Pancreas (tissue), 10 donors: Measurements from ENCODE around the gene MRPL4. TPM values are rescaled to one million over a fixed set of nuclear protein-coding genes. Genes with fewer than 3 reads are reported as not detected.
"Not testable (repeated sequence)": the region's sequence is repeated elsewhere in the genome, so short reads cannot be mapped to it uniquely, and the experiment has no call there.

Experiments
- ATAC-seq, 4 donors: fragments of 200-7000 bp; cut with Tn5 transposase; one replicate each; pipeline versions ENCODE4 v1.8.0 to v1.9.1; 2020; ENCODE audit warnings: mild to moderate bottlenecking in 4 of 4, moderate library complexity in 4 of 4
- DNase-seq, 6 donors: peaks; one replicate each; pipeline ENCODE4 v3.0.0-alpha.2; 2020
- FAIRE-seq: peaks from 2 replicates; lab custom pipeline; 2012; peaks lifted over from hg19 to GRCh38; lab: Jason Lieb, UNC
- H3K27ac ChIP-seq, 4 donors: fragments of 200-600 bp; sonication (generic); 1 replicate in 3 of 4; 2 replicates in 1 of 4; pipeline versions ENCODE4 v1.5.0 to v1.8.0; 2020
- H3K27me3 ChIP-seq, 4 donors: fragments of 200-600 bp; one replicate each; pipeline ENCODE4 v1.8.0; 2021
- H3K36me3 ChIP-seq, 3 donors: fragments of 200-600 bp; sonication (generic) in 1 of 3; one replicate each; pipeline versions ENCODE4 v1.5.0 to v1.8.0; 2020 to 2021
- H3K4me1 ChIP-seq, 3 donors: fragments of 200-600 bp; one replicate each; pipeline ENCODE4 v1.8.0; 2021
- H3K4me3 ChIP-seq, 4 donors: fragments of 200-600 bp; sonication (generic) in 2 of 4; one replicate each; pipeline versions ENCODE4 v1.5.0 to v1.8.0; 2020 to 2021
- H3K9me3 ChIP-seq, 4 donors: fragments of 200-600 bp; one replicate each; pipeline ENCODE4 v1.8.0; 2021
- CTCF ChIP-seq, 4 donors: fragments of 200-600 bp; sonication (generic) in 3 of 4; IDR thresholded peaks; one replicate each; pipeline versions ENCODE4 v1.5.0 to v1.8.0; 2021; ENCODE audit warnings: antibody characterized with exemption in 4 of 4
- WGBS, 2 donors: extraction: QIAGEN DNeasy Blood & Tissue Kit; methylation state at CpG; one replicate each; pipeline ENCODE4 v1.1.7; 2013; 5-methylcytosine and 5-hydroxymethylcytosine counted together
- intact Hi-C, 3 donors: fragments of 100-400 bp; cut with DNase I; formaldehyde crosslinking; loops; one replicate each; pipeline versions ENCODE4 v1.11.1 to v1.14.2; 2022
- polyA plus RNA-seq, 2 donors: library from polyadenylated mRNA; stranded (reverse); fragments of 200-250 nt; gene quantifications; one replicate each; pipeline ENCODE4 v1.2.3, GENCODE V29; 2013
- total RNA-seq, 6 donors: library from RNA; stranded (reverse); fragmentation: NEBNext Ultra II Directional in 4 of 6; extraction: Animal tissue kit (Norgen Biotek cat#: 25700) in 4 of 6; gene quantifications; one replicate each; pipeline versions ENCODE4 v1.2.1 to v1.2.4, GENCODE V29; 2021 to 2023
- donor health status: healthy with polysubstance abuse.
- donor health status: DM: no; HTN: no; CAD: no; lungs with moderate emphysema.
- donor health status: DM: no; HTN: no; CAD: no.
- donor health status: control.
- donor health status: control.
- donor health status: Bipolar disorder and iron deficiency.
- donor health status: DM: yes; HTN: yes; CAD: no.
- donor health status: DM: no; HTN: no; CAD: no.
- donor health status: DM: no; HTN: no; CAD: no.
- donor health status: DM: yes; HTN: yes; CAD: no.

The MRPL4 gene
- total and polyA plus RNA-seq, 8 donors = 9.9 to 34.4 (median 16.3) TPM

GRCh38 chr19:10278935-10279334, 26.9 kb downstream of the MRPL4 start:
- H3K4me3 ChIP-seq = no peak overlapping the region
- H3K27ac ChIP-seq = no peak overlapping the region
- FAIRE-seq (no peak), ATAC-seq (no peak), DNase-seq (no peak)
- no peaks in the 10 kb centered on the region for H3K36me3 ChIP-seq
- H3K4me1 ChIP-seq = no peaks in the 10 kb centered on the region
- intact Hi-C loops = loop anchor here in 1 of 3 donors (10.0 kb wide), 1 partner anchor 116 kb away; no protein-coding TSS in a partner anchor
- WGBS, 2 donors = 71 to 88% methylated on average over 1 of the region's 1 CpG
- H3K27me3 ChIP-seq = no peaks in the 10 kb centered on the region
- no peaks in the 10 kb centered on the region for H3K9me3 ChIP-seq
- no peak for TF ChIP-seq CTCF (IDR thresholded peaks at IDR 0.05)

GRCh38 chr19:10279737-10280442, 27.9 kb downstream of the MRPL4 start:
- H3K4me1 ChIP-seq = no peaks in the 10 kb centered on the region
- ATAC-seq (no peak), DNase-seq (no peak), FAIRE-seq (no peak)
- intact Hi-C loops = loop anchor here in 1 of 3 donors (10.0 kb wide), 1 partner anchor 115 kb away; no protein-coding TSS in a partner anchor
- no peaks in the 10 kb centered on the region for H3K36me3 ChIP-seq
- H3K27ac ChIP-seq = no peak overlapping the region
- no peaks in the 10 kb centered on the region for H3K27me3 ChIP-seq
- no peak overlapping the region for H3K4me3 ChIP-seq
- TF ChIP-seq CTCF (IDR thresholded peaks at IDR 0.05) = no peak
- H3K9me3 ChIP-seq = no peaks in the 10 kb centered on the region
- 79 to 80% methylated on average over 5 of the region's 5 CpGs for WGBS, 2 donors

- H3K4me1 ChIP-seq, H3K9me3 ChIP-seq, H3K36me3 ChIP-seq, DNase-seq, H3K27ac ChIP-seq, intact Hi-C loops, ATAC-seq, FAIRE-seq, H3K4me3 ChIP-seq, H3K27me3 ChIP-seq: not testable (repeated sequence)
- 81 to 84% methylated on average over 5 of the region's 5 CpGs for WGBS, 2 donors
These were observed 30.0 kb downstream of the MRPL4 start for GRCh38 chr19:10282043-10282442.

- WGBS, 2 donors = 51 to 61% methylated on average over 23 of the region's 23 CpGs
- FAIRE-seq = no peak
- no peak overlapping the region for H3K27ac ChIP-seq
- no peak for DNase-seq
- TF ChIP-seq CTCF (IDR thresholded peaks at IDR 0.05) = no peak
- H3K4me1 ChIP-seq = peaks cover 0 to 8% (median 0%) of the 10 kb centered on the region in 3 donors
- no peak overlapping the region for H3K4me3 ChIP-seq
- intact Hi-C loops = no loop called here
- no peaks in the 10 kb centered on the region for H3K9me3 ChIP-seq
- H3K27me3 ChIP-seq = peaks cover 0 to 9% (median 6%) of the 10 kb centered on the region in 4 donors
- no peaks in the 10 kb centered on the region for H3K36me3 ChIP-seq
- no peak for ATAC-seq
These were observed 31.5 kb downstream of the MRPL4 start for GRCh38 chr19:10283301-10284064.

GRCh38 chr19:10284065-10284959, 32.3 kb downstream of the MRPL4 start:
- no peak overlapping the region for H3K27ac ChIP-seq

More at GRCh38 chr19:10284065-10284959, 32.3 kb downstream of the MRPL4 start:
- no peak for ATAC-seq
- Histone ChIP-seq H3K36me3 (no peaks in the 10 kb centered on the region), H3K4me1 (peaks cover 0 to 10% (median 0%) of the 10 kb centered on the region in 3 donors), H3K27me3 (peaks cover 0 to 9% (median 6%) of the 10 kb centered on the region in 4 donors), H3K9me3 (no peaks in the 10 kb centered on the region), H3K4me3 (no peak overlapping the region)
- 75 to 87% methylated on average over 34 of the region's 34 CpGs for WGBS, 2 donors
- no peak for TF ChIP-seq CTCF (IDR thresholded peaks at IDR 0.05)
- no peak for DNase-seq
- intact Hi-C loops = no loop called here
- FAIRE-seq = no peak
